ENCODE results near the gene BRF1. TPM values are rescaled to one million over a fixed set of nuclear protein-coding genes. Genes with fewer than 3 reads are reported as not detected.

BRF1 gene
- total RNA-seq, 4 donors from 2014 or later = 37.9 to 102 (median 52.5) TPM

DNA sequence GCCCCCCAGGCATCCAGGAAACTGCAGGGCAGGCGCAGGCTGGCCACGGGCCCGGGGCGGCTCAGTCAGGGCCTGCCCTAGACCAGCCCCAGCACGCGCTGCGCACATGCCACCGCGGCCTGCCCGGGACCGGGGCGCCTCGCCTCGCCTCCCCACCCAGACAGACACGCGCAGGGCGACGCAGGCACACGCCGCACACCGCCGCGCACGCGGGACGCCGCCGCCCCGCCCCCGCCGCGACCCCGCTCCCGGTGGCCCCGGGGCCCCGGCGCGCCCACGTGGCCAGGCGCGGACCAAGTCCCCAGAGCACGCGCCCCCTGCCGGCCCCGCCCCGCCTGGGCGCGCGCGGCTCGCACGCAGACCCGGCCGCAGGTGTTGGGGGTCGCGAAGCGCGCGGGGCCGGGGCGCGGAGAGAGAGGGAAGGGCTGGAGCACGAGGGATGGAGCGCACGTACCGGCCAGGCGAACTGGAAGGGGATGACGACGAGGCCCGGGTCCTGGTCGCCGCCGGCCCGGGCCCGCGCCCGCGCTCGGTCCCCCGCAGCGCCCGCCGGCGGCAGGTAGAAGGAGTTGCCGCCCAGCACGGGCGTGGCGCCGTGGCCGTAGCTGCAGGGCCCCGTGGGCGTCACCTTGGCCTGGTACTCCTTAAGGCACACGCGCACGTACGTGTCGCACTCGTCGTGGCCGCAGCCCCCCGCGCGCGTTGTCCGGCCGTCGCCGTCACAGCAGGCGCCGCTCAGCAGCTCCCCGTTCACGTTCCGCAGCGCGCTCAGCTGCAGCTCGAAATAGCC is 133.3 kb downstream of the BRF1 start:
- Histone ChIP-seq H3K4me3 (peak overlapping the region; percentile 55), H3K27me3 (peaks cover 54% of the 10 kb centered on the region), H3K36me3 (no peaks in the 10 kb centered on the region), H3K4me1 (peaks cover 54% of the 10 kb centered on the region), H3K27ac (peak overlapping the region; percentile 76), H3K9me3 (no peaks in the 10 kb centered on the region)
- no peak for DNase-seq (ENCODE audit: low spot score in 2 of 2)
- 3% methylated on average over 16 of the region's 116 CpGs for WGBS
- TF ChIP-seq, protein P1, sequence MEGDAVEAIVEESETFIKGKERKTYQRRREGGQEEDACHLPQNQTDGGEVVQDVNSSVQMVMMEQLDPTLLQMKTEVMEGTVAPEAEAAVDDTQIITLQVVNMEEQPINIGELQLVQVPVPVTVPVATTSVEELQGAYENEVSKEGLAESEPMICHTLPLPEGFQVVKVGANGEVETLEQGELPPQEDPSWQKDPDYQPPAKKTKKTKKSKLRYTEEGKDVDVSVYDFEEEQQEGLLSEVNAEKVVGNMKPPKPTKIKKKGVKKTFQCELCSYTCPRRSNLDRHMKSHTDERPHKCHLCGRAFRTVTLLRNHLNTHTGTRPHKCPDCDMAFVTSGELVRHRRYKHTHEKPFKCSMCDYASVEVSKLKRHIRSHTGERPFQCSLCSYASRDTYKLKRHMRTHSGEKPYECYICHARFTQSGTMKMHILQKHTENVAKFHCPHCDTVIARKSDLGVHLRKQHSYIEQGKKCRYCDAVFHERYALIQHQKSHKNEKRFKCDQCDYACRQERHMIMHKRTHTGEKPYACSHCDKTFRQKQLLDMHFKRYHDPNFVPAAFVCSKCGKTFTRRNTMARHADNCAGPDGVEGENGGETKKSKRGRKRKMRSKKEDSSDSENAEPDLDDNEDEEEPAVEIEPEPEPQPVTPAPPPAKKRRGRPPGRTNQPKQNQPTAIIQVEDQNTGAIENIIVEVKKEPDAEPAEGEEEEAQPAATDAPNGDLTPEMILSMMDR (IDR thresholded peaks at IDR 0.05) = peak in 1 of 2 donors; percentile 24
- TF ChIP-seq POLR2A (IDR thresholded peaks at IDR 0.05) (no peak), EP300 (IDR thresholded peaks at IDR 0.05) (no peak), POLR2AphosphoS5 (IDR thresholded peaks at IDR 0.05) (peak in 1 of 3 donors; percentile 29)

DNA sequence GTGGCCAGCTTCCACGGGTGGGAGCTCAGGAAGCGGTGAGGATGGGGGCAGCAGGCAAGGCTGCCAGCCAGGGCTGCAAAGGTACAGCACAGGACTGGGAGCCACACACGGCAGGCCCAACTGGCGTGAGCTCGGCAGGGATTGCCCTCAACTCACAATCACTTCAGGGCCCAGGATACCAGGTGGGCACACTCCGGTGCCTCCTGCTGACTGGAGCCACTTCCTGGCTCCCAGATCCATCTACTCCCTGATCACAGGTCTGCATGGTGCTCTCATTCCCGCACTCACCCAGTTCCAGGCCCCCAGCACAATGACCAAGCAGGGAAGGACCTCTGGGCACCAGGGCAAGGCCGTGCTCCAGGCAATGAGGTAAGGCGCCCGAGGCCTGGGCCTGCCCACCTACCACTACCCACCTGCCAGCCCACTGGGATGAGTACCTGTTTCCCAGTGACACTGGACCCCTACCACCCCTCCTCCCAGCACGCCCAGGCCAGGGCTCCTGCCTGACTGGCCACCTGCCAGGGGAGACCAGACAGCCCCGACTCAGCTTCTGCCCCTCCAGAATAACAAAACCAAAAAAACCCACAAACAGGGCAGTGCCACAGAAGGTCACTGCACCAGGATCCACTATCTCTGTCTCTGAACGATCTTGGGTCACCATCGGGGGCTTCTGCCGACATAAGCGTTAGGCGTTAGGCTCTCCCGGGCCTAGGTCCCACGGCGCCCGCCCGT is 134.1 kb downstream of the BRF1 start:
- peaks cover 54% of the 10 kb centered on the region for H3K4me1 ChIP-seq

DNA sequence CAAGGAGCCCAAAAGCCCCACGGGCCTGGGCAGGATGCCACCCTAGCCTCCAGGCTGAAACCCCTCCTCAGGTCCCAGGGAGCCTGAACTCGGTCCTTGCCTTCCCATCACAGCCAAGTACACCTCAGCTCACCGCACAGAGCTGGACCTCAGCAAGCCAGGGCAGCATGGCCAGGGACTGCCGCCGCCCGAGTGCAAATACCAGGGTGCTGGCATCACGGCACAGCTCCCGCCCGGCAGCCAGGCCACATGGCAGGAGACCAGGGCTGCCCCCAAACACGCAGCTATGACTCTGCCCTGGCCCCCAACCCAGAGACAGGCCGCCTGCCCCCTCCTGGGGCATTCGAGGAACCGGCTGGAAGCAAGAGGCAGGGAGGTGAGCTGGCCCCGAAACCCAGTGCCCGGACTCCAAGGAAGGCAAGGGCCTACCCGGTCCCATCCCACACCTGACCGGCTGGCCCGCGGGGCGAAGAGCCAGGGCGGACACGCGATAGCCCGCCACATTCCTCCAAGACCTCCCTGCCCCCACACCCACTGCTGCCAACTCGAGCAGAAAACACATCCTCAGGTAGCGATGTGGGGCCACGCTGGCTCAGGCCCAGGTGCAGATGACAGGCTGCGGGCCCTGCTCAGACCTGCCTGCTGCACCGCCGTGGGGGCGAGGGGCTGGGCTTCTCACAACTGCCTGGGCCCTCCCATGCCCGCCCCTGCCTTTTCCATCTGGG is 134.9 kb downstream of the BRF1 start:
- Histone ChIP-seq H3K9me3 (no peaks in the 10 kb centered on the region), H3K36me3 (no peaks in the 10 kb centered on the region), H3K4me1 (peaks cover 57% of the 10 kb centered on the region), H3K27me3 (peaks cover 41% of the 10 kb centered on the region), H3K27ac (no peak overlapping the region), H3K4me3 (peak overlapping the region; percentile 55)
- 51% methylated on average over 12 of the region's 32 CpGs for WGBS
- DNase-seq (ENCODE audit: low spot score in 2 of 2) = no peak
- TF ChIP-seq EP300 (IDR thresholded peaks at IDR 0.05) (no peak), POLR2A (IDR thresholded peaks at IDR 0.05) (no peak), POLR2AphosphoS5 (IDR thresholded peaks at IDR 0.05) (no peak)
- TF ChIP-seq, protein P1 (IDR thresholded peaks at IDR 0.05) = no peak

More for the DNA sequence above, 134.1 kb downstream of the BRF1 start:
- H3K27me3 ChIP-seq = peaks cover 49% of the 10 kb centered on the region
- WGBS = 20% methylated on average over 13 of the region's 22 CpGs
- TF ChIP-seq EP300 (IDR thresholded peaks at IDR 0.05) = no peak
- TF ChIP-seq, protein P1 (IDR thresholded peaks at IDR 0.05) = no peak
- TF ChIP-seq POLR2AphosphoS5 (IDR thresholded peaks at IDR 0.05) = no peak
- no peak for TF ChIP-seq POLR2A (IDR thresholded peaks at IDR 0.05)
- H3K27ac ChIP-seq = peak overlapping the region; percentile 30
- no peaks in the 10 kb centered on the region for H3K36me3 ChIP-seq
- H3K9me3 ChIP-seq = no peaks in the 10 kb centered on the region
- no peak for DNase-seq (ENCODE audit: low spot score in 2 of 2)
- H3K4me3 ChIP-seq = peak overlapping the region; percentile 55

DNA sequence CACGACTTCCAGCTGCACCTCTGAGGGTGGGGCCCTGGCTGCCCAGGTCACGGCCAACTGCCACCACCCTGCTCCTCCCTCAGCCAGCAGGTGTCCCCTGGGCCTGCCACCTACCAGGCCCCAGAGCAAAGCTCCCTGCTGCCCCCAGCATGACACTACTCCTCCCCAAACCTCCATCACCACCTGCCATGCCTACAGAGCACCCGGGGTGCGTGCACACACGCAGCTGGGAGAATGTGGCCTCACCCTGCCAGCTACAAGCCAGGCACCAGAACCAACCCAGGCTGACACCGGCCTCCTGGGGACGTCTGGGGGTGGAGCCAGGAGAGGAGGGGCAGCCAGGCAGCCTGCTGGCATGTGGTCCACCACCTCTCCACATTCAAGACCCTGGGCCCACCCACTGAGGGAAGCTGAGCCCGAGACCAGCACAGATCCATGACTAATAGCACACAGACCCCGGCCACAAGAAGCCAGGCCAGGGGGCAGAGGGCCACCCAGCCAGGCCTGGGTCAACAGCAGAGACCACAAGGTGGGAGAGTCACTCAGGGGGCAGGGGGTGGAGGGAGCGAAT is 135.6 kb downstream of the BRF1 start:
- peaks cover 34% of the 10 kb centered on the region for H3K27me3 ChIP-seq
- DNase-seq (ENCODE audit: low spot score in 2 of 2) = no peak
- no peaks in the 10 kb centered on the region for H3K36me3 ChIP-seq
- H3K4me1 ChIP-seq = peaks cover 53% of the 10 kb centered on the region
- no peak overlapping the region for H3K27ac ChIP-seq
- no peaks in the 10 kb centered on the region for H3K9me3 ChIP-seq
- peak overlapping the region; percentile 55 for H3K4me3 ChIP-seq
- WGBS = 73% methylated on average over 4 of the region's 10 CpGs
- TF ChIP-seq EP300 (IDR thresholded peaks at IDR 0.05) = no peak
- TF ChIP-seq, protein P1 (IDR thresholded peaks at IDR 0.05) = no peak
- no peak for TF ChIP-seq POLR2AphosphoS5 (IDR thresholded peaks at IDR 0.05)
- TF ChIP-seq POLR2A (IDR thresholded peaks at IDR 0.05) = no peak

All from suprapubic skin (tissue), 4 donors.